ENCODE results near the gene NBPF1.
"Not testable (repeated sequence)": the region's sequence is repeated elsewhere in the genome, so short reads cannot be mapped to it uniquely, and the experiment has no call there.

NBPF1 gene

GRCh38 chr1:16605532-16606505, 7.5 kb downstream of the NBPF1 start:
- no peak for TF ChIP-seq CTCF (IDR thresholded peaks at IDR 0.05; ENCODE audit: low read length, missing control alignments)
- no peak overlapping the region for H3K4me3 ChIP-seq (replicated peaks; ENCODE audit: low read depth, low read length)
- no peak for DNase-seq (ENCODE audit: low read depth)

GRCh38 chr1:16605213-16605525, 8.2 kb downstream of the NBPF1 start:
- TF ChIP-seq CTCF (IDR thresholded peaks at IDR 0.05; ENCODE audit: low read length, missing control alignments) = no peak
- DNase-seq (ENCODE audit: low read depth) = no peak
- H3K4me3 ChIP-seq (replicated peaks; ENCODE audit: low read depth, low read length) = no peak overlapping the region

- DNase-seq (ENCODE audit: low read depth); H3K4me3 ChIP-seq (replicated peaks; ENCODE audit: low read depth, low read length): not testable (repeated sequence)
These were observed 8.7 kb downstream of the NBPF1 start for GRCh38 chr1:16604514-16605212.

GRCh38 chr1:16603623-16604022, 9.7 kb downstream of the NBPF1 start:
- H3K4me3 ChIP-seq (replicated peaks; ENCODE audit: low read depth, low read length); DNase-seq (ENCODE audit: low read depth): not testable (repeated sequence)

- not testable (repeated sequence) for H3K4me3 ChIP-seq (replicated peaks; ENCODE audit: low read depth, low read length)
These were observed 10.9 kb downstream of the NBPF1 start for GRCh38 chr1:16602336-16603011.

GRCh38 chr1:16600855-16601786, 12.2 kb downstream of the NBPF1 start:
- not testable (repeated sequence) for DNase-seq (ENCODE audit: low read depth); H3K4me3 ChIP-seq (replicated peaks; ENCODE audit: low read depth, low read length)

More at GRCh38 chr1:16602336-16603011, 10.9 kb downstream of the NBPF1 start:
- DNase-seq (ENCODE audit: low read depth) = not testable (repeated sequence)

- H3K4me3 ChIP-seq (replicated peaks; ENCODE audit: low read depth, low read length); DNase-seq (ENCODE audit: low read depth): not testable (repeated sequence)
These were observed 14.0 kb downstream of the NBPF1 start for GRCh38 chr1:16599326-16599725.

GRCh38 chr1:16595216-16595615, 18.1 kb downstream of the NBPF1 start:
- not testable (repeated sequence) for H3K4me3 ChIP-seq (replicated peaks; ENCODE audit: low read depth, low read length); DNase-seq (ENCODE audit: low read depth)

- H3K4me3 ChIP-seq (replicated peaks; ENCODE audit: low read depth, low read length) = not testable (repeated sequence)
These were observed 21.5 kb downstream of the NBPF1 start for GRCh38 chr1:16591845-16592244.

GRCh38 chr1:16588081-16588480, 25.3 kb downstream of the NBPF1 start:
- not testable (repeated sequence) for DNase-seq (ENCODE audit: low read depth); H3K4me3 ChIP-seq (replicated peaks; ENCODE audit: low read depth, low read length)

More at GRCh38 chr1:16591845-16592244, 21.5 kb downstream of the NBPF1 start:
- DNase-seq (ENCODE audit: low read depth) = not testable (repeated sequence)

- not testable (repeated sequence) for DNase-seq (ENCODE audit: low read depth)
These were observed 25.7 kb downstream of the NBPF1 start for GRCh38 chr1:16587639-16588038.

GRCh38 chr1:16565324-16565723, 48.0 kb downstream of the NBPF1 start:
- not testable (repeated sequence) for DNase-seq (ENCODE audit: low read depth)

More at GRCh38 chr1:16587639-16588038, 25.7 kb downstream of the NBPF1 start:
- H3K4me3 ChIP-seq (replicated peaks; ENCODE audit: low read depth, low read length) = not testable (repeated sequence)

GRCh38 chr1:16561035-16561434, 52.3 kb downstream of the NBPF1 start:
- not testable (repeated sequence) for H3K4me3 ChIP-seq (replicated peaks; ENCODE audit: low read depth, low read length); DNase-seq (ENCODE audit: low read depth)

More at GRCh38 chr1:16565324-16565723, 48.0 kb downstream of the NBPF1 start:
- not testable (repeated sequence) for H3K4me3 ChIP-seq (replicated peaks; ENCODE audit: low read depth, low read length)

GRCh38 chr1:16560498-16560897, 52.9 kb downstream of the NBPF1 start:
- DNase-seq (ENCODE audit: low read depth); H3K4me3 ChIP-seq (replicated peaks; ENCODE audit: low read depth, low read length): not testable (repeated sequence)

- H3K4me3 ChIP-seq (replicated peaks; ENCODE audit: low read depth, low read length); DNase-seq (ENCODE audit: low read depth): not testable (repeated sequence)
These were observed 53.7 kb downstream of the NBPF1 start for GRCh38 chr1:16559688-16560087.
